Naive thymus-derived CD4-positive, alpha-beta T cell (primary cell): ENCODE measurements around the gene MYO1F. TPM values are rescaled to one million over a fixed set of nuclear protein-coding genes. Genes with fewer than 3 reads are reported as not detected.
"Not testable (repeated sequence)": the region's sequence is repeated elsewhere in the genome, so short reads cannot be mapped to it uniquely, and the experiment has no call there.

Source experiments
- ATAC-seq: fragments of 150-1000 bp; cut with Tn5 transposase; 2 replicates; pipeline ENCODE4 v1.10.0; 2021; ENCODE audit warnings: mild to moderate bottlenecking, moderate library complexity
- CTCF ChIA-PET: fragments of 350-600 bp; sonication (Branson Sonifier 250); formaldehyde crosslinking; loops from one replicate; lab custom pipeline; 2021; ENCODE audit warnings: antibody characterized with exemption; lab: Charles Lee
- POLR2A ChIA-PET: fragments of 350-600 bp; sonication (Branson Sonifier 250); formaldehyde crosslinking; loops from one replicate; lab custom pipeline; 2021; ENCODE audit warnings: antibody characterized with exemption, inconsistent platforms; lab: Charles Lee
- DNase-seq, 9 donors: peaks; one replicate each; pipeline versions ENCODE4 v3.0.0 to v3.0.0-alpha.2; 2020 to 2022; ENCODE audit warnings: mixed read lengths in 1 of 9
- H3K27ac ChIP-seq: one replicate; pipeline ENCODE4 v1.7.0; 2013; ENCODE audit warnings: mild to moderate bottlenecking, low read depth, low read length, moderate library complexity
- H3K27me3 ChIP-seq, 2 donors: one replicate each; pipeline ENCODE4 v1.7.0; 2013; ENCODE audit warnings: low read length in 2 of 2, mild to moderate bottlenecking in 2 of 2, moderate library complexity in 2 of 2; ENCODE audit not compliant: control insufficient read depth in 2 of 2, insufficient read depth in 2 of 2
- H3K36me3 ChIP-seq, 3 experiments: 1 replicate in 2 of 3; 2 replicates in 1 of 3; pipeline ENCODE4 v1.7.0; 2013; ENCODE audit warnings: low read length in 3 of 3, mild to moderate bottlenecking in 3 of 3, moderate library complexity in 1 of 3; ENCODE audit not compliant: insufficient read depth in 3 of 3, control insufficient read depth in 2 of 3
- H3K4me1 ChIP-seq, 2 donors: one replicate each; pipeline ENCODE4 v1.7.0; 2013; ENCODE audit warnings: low read length in 2 of 2, mild to moderate bottlenecking in 2 of 2, moderate library complexity in 1 of 2; ENCODE audit not compliant: control insufficient read depth in 2 of 2, insufficient read depth in 2 of 2
- H3K4me3 ChIP-seq: 2 replicates; pipeline ENCODE4 v1.7.0; 2013; ENCODE audit warnings: mild to moderate bottlenecking, low read length
- H3K9me3 ChIP-seq, 3 experiments: 1 replicate in 2 of 3; 2 replicates in 1 of 3; pipeline ENCODE4 v1.7.0; 2013; ENCODE audit warnings: low read length in 3 of 3; ENCODE audit not compliant: control insufficient read depth in 2 of 3
- H3K27ac Mint-ChIP-seq, 9 donors: one replicate each; pipeline ENCODE4 v1.8.0; 2020 to 2022; ENCODE audit warnings: mixed read lengths in 9 of 9, mild to moderate bottlenecking in 8 of 9, moderate library complexity in 5 of 9, inconsistent platforms in 2 of 9
- H3K27me3 Mint-ChIP-seq, 5 donors: one replicate each; pipeline ENCODE4 v1.8.0; 2021 to 2022; ENCODE audit warnings: mixed read lengths in 5 of 5, mild to moderate bottlenecking in 1 of 5
- H3K36me3 Mint-ChIP-seq, 5 donors: one replicate each; pipeline ENCODE4 v1.8.0; 2020 to 2022; ENCODE audit warnings: mixed read lengths in 5 of 5, mild to moderate bottlenecking in 3 of 5, inconsistent platforms in 1 of 5
- H3K4me1 Mint-ChIP-seq, 7 donors: one replicate each; pipeline ENCODE4 v1.8.0; 2020 to 2022; ENCODE audit warnings: mixed read lengths in 7 of 7, mild to moderate bottlenecking in 3 of 7, inconsistent platforms in 1 of 7
- H3K4me3 Mint-ChIP-seq, 10 donors: one replicate each; pipeline ENCODE4 v1.8.0; 2020 to 2022; ENCODE audit warnings: mild to moderate bottlenecking in 10 of 10, mixed read lengths in 10 of 10, moderate library complexity in 6 of 10, inconsistent platforms in 2 of 10
- H3K9me3 Mint-ChIP-seq, 11 donors: one replicate each; pipeline ENCODE4 v1.8.0; 2020 to 2022; ENCODE audit warnings: mixed read lengths in 11 of 11, mild to moderate bottlenecking in 4 of 11, inconsistent platforms in 1 of 11, moderate library complexity in 1 of 11
- intact Hi-C, 2 donors: fragments of 100-400 bp; cut with micrococcal nuclease; formaldehyde crosslinking; loops; one replicate each; pipeline ENCODE4 v1.15.1; 2023
- polyA plus RNA-seq, 2 donors: library from polyadenylated mRNA; unstranded; fragments of 300-500 nt; fragmentation: Illumina TruSeq; gene quantifications; one replicate each; pipeline ENCODE4 v1.2.3, GENCODE V29; 2021
- total RNA-seq, 6 experiments: library from RNA in 5 of 6; stranded (reverse) in 5 of 6; gene quantifications; 1 replicate in 5 of 6; 2 replicates in 1 of 6; pipeline ENCODE4 v1.2.3 and lab custom pipeline; 2021 to 2026

The MYO1F gene
- total RNA-seq (100 to 1,000 TPM in 2 of 5 experiments, 10 to 100 TPM in 3; 25.5 to 472 (median 66.7) TPM), polyA plus RNA-seq (1 to 10 TPM in 1 of 2 donors, under 1 TPM in 1; 0.83 to 1.0 TPM), total RNA-seq (lab: John Stamatoyannopoulos, UW) (3.8 reads per million, percentile 19 among the genes with 10 or more reads in this experiment)

DNA sequence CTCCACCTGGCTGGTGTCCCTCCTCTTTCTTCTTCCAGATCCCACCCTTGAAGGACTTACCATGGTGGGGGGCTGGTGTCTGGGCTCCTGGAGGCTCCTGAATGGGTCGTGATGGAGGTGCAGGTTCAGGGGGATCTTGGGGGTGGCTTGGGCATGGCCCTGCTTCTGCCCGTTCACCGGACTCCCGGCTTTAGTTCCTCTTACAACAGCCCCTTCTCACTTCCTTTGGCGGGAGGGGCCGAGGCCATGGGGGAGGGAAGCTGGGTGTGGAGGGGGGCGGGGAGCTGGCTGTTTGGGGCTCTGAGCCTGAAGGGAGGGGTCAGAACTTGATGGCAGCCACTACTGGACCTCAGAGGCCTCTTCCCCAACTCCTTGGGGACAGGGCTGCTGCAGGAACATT, at the start of gene MYO1F:
TSS of gene MYO1F (minus strand) at position 196 of the 400 bp plus-strand sequence. CDS start at position 63, 133 bp downstream.
- H3K4me1 Mint-ChIP-seq, result peaks cover 53 to 71% (median 61%) of the 10 kb centered on the region in 7 donors
- DNase-seq (no peak), ATAC-seq (peak; percentile 10)
- Histone ChIP-seq H3K9me3 (no peaks in the 10 kb centered on the region), H3K36me3 (no peaks in the 10 kb centered on the region), H3K4me3 (peak within 1 kb of the TSS; percentile 53), H3K27me3 (no peaks in the 10 kb centered on the region), H3K4me1 (peaks cover 47 to 60% of the 10 kb centered on the region in 2 donors), H3K27ac (no peak within 1 kb of the TSS)
- ChIA-PET CTCF (interaction anchor here (0.7 to 8.3 kb wide), 15 partner anchors 9 to 1692 kb away, joined by 3 to 147 read pairs (median 9); partner anchors contain the start of genes MARCHF2 and ZNF414), POLR2A (interaction anchor here (0.7 to 21.7 kb wide), 10 partner anchors 8 to 256 kb away, joined by 3 to 566 read pairs (median 6); partner anchors contain the start of genes NDUFA7, RPS28 and ZNF414)
- H3K27ac Mint-ChIP-seq, result peak within 1 kb of the TSS; percentile 39 to 98 (median 79)
- H3K9me3 Mint-ChIP-seq, result peaks cover 0 to 9% (median 0%) of the 10 kb centered on the region in 11 donors
- H3K4me3 Mint-ChIP-seq, result peak within 1 kb of the TSS; percentile 80 to 97 (median 84)
- H3K36me3 Mint-ChIP-seq, result peaks cover 0 to 44% (median 0%) of the 10 kb centered on the region in 5 donors
- peaks cover 0 to 3% (median 0%) of the 10 kb centered on the region in 5 donors for H3K27me3 Mint-ChIP-seq
- intact Hi-C loops, result no loop called here

DNA sequence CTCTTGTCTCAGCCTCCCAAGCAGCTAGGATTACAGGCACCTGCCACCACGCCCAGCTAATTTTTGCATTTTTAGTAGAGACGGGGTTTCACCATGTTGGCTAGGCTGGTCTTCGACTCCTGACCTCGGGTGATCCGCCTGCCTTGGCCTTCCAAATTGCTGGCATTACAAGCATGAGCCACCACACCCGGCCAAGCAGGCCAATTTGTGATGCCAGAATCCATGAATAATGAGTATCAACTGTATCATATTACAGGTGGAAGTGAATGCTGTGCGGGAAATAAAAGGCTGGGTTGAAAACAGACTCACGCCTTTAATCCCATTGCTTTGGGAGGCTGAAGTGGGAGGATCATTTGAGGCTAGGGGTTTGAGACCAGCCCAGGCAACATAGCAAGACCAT, 49.6 kb upstream of the MYO1F start:
- H3K27ac ChIP-seq, result no peak overlapping the region
- ATAC-seq (no peak), DNase-seq (no peak)
- Mint-ChIP-seq H3K9me3 (no peaks in the 10 kb centered on the region), H3K27me3 (no peaks in the 10 kb centered on the region), H3K27ac (no peak overlapping the region), H3K4me1 (peaks cover 0 to 4% (median 0%) of the 10 kb centered on the region in 7 donors), H3K4me3 (no peak overlapping the region), H3K36me3 (no peaks in the 10 kb centered on the region)
- intact Hi-C loops, result no loop called here
- no peak overlapping the region for H3K4me3 ChIP-seq
- ChIA-PET CTCF (no interaction called here), POLR2A (interaction anchor here (0.6 kb wide), 1 partner anchor 13 kb away, joined by 3 read pairs; no protein-coding TSS in a partner anchor)
- H3K27me3 ChIP-seq, result no peaks in the 10 kb centered on the region
- no peaks in the 10 kb centered on the region for H3K9me3 ChIP-seq
- no peaks in the 10 kb centered on the region for H3K4me1 ChIP-seq
- no peaks in the 10 kb centered on the region for H3K36me3 ChIP-seq

DNA sequence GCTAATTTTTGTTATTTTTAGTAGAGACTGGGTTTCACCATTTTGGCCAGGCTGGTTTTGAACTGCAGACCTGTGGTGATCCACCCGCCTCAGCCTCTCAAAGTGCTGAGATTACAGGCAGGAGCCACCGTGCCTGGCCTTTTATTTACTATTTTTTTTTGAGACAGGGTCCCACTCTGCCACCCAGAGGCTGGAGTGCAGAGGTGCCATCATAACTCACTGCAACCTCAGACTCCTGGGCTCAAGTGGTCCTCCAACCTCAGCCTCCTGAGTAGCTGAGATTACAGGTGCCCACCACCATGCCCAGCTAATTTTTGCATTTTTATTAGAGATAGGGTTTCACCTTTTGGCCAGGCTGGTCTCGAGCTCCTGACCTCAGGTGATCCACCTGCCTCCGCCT, 45.6 kb upstream of the MYO1F start:
- H3K36me3 Mint-ChIP-seq, DNase-seq, ATAC-seq, POLR2A ChIA-PET, H3K27ac ChIP-seq, H3K27me3 ChIP-seq, H3K36me3 ChIP-seq, H3K4me3 Mint-ChIP-seq, H3K27ac Mint-ChIP-seq, H3K9me3 ChIP-seq, H3K27me3 Mint-ChIP-seq, intact Hi-C loops, H3K4me1 ChIP-seq, H3K4me3 ChIP-seq, H3K4me1 Mint-ChIP-seq, H3K9me3 Mint-ChIP-seq: not testable (repeated sequence)
- CTCF ChIA-PET, result interaction anchor here (1.6 kb wide), 1 partner anchor 43 kb away, joined by 4 read pairs; no protein-coding TSS in a partner anchor

DNA sequence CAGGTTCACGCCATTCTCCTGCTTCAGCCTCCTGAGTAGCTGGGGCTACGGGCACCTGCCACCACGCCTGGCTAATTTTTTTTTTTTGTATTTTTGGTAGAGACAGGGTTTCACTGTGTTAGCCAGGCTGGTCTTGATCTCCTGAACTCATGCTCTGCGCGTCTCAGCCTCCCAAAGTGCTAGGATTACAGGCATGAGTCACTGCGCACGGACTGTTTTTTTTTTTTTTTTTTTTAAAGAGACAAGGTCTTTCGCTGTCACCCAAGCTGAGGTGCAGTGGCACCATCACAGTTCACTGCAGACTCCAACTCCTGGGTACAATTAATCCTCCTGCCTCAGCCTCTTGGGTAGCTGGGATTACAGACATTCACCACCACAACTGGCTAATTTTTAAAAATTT, 41.5 kb upstream of the MYO1F start:
- no peak overlapping the region for H3K4me3 Mint-ChIP-seq
- H3K36me3 ChIP-seq, result no peaks in the 10 kb centered on the region
- peaks cover 0 to 1% (median 0%) of the 10 kb centered on the region in 11 donors for H3K9me3 Mint-ChIP-seq
- H3K4me1 Mint-ChIP-seq, result peaks cover 6 to 13% (median 11%) of the 10 kb centered on the region in 7 donors
- DNase-seq (no peak), ATAC-seq (no peak)
- no peaks in the 10 kb centered on the region for H3K27me3 ChIP-seq
- H3K27ac Mint-ChIP-seq, result no peak overlapping the region
- peaks cover 0 to 5% (median 3%) of the 10 kb centered on the region in 5 donors for H3K27me3 Mint-ChIP-seq
- H3K4me1 ChIP-seq, result peaks cover 0 to 7% of the 10 kb centered on the region in 2 donors
- ChIA-PET POLR2A (interaction anchor here (0.6 kb wide), 1 partner anchor 134 kb away, joined by 3 read pairs; no protein-coding TSS in a partner anchor), CTCF (no interaction called here)
- H3K36me3 Mint-ChIP-seq, result no peaks in the 10 kb centered on the region
- no peak overlapping the region for H3K4me3 ChIP-seq
- H3K27ac ChIP-seq, result no peak overlapping the region
- intact Hi-C loops, result no loop called here
- H3K9me3 ChIP-seq, result no peaks in the 10 kb centered on the region

DNA sequence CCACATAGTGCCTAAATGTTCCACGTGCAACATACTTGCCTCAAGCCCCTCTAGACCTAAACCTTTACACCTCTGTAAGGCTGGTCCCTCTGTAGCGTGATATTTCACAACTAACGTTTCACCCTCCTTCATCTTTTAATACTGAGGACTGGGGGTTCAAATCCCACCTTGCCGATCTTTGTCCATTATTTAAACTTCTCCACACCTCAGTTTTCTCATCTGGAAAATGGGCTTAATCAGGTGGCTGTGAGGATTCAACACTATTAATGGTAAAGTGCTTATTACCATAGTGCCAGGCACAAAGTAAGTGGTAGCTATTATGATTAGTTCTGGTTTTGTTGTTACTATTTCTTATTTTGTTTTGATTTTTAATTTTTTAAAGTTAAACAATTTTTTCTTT, 40.7 kb upstream of the MYO1F start:
- DNase-seq (no peak), ATAC-seq (no peak)
- intact Hi-C loops, result no loop called here
- no peak overlapping the region for H3K4me3 Mint-ChIP-seq
- H3K4me1 Mint-ChIP-seq, result peaks cover 6 to 16% (median 13%) of the 10 kb centered on the region in 7 donors
- ChIA-PET POLR2A (no interaction called here), CTCF (no interaction called here)
- peaks cover 0 to 7% of the 10 kb centered on the region in 2 donors for H3K4me1 ChIP-seq
- no peaks in the 10 kb centered on the region for H3K36me3 ChIP-seq
- H3K27me3 Mint-ChIP-seq, result peaks cover 0 to 5% (median 3%) of the 10 kb centered on the region in 5 donors
- no peaks in the 10 kb centered on the region for H3K9me3 ChIP-seq
- no peak overlapping the region for H3K27ac ChIP-seq
- H3K9me3 Mint-ChIP-seq, result peaks cover 0 to 3% (median 0%) of the 10 kb centered on the region in 11 donors
- no peaks in the 10 kb centered on the region for H3K36me3 Mint-ChIP-seq
- H3K4me3 ChIP-seq, result no peak overlapping the region
- H3K27me3 ChIP-seq, result no peaks in the 10 kb centered on the region
- no peak overlapping the region for H3K27ac Mint-ChIP-seq

DNA sequence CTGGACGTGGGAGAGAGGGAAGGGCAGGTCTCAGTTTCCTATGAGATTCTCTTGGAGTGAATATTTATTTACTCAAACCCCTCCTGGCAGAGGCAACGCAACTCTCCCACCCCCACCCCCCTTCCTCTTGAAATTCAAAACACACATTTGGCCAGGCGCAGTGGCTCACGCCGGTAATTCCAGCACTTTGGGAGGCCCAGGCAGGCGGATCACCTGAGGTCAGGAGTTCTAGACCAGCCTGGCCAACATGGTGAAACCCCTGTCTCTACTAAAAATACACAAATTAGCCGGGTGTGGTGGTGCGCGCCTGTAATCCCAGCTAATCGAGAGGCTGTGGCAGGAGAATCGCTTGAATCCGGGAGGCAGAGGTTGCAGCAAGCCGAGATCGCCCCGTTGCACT, 40.1 kb upstream of the MYO1F start:
- H3K27ac Mint-ChIP-seq, H3K36me3 Mint-ChIP-seq, H3K4me1 ChIP-seq, H3K27ac ChIP-seq, H3K36me3 ChIP-seq, CTCF ChIA-PET, H3K9me3 ChIP-seq, H3K27me3 ChIP-seq, H3K27me3 Mint-ChIP-seq, ATAC-seq, H3K9me3 Mint-ChIP-seq, DNase-seq, intact Hi-C loops, POLR2A ChIA-PET, H3K4me3 ChIP-seq, H3K4me3 Mint-ChIP-seq: not testable (repeated sequence)
- H3K4me1 Mint-ChIP-seq, result peaks cover 6 to 23% (median 17%) of the 10 kb centered on the region in 7 donors
